MCF 10A (cell line): ENCODE results near the gene SERPINA4. TPM values are rescaled to one million over a fixed set of nuclear protein-coding genes. Genes with fewer than 3 reads are reported as not detected.

Experiments
- BruUV-seq: library from RNA; stranded (reverse); fragments of 400-500 nt; replicated peaks from 2 replicates; lab custom pipeline; 2021; lab: Mats Ljungman, UMichigan
- CTCF ChIA-PET: fragments of 300-600 bp; sonication (Branson Sonifier 250); formaldehyde crosslinking; extraction: SDS; loops from one replicate; lab custom pipeline; 2021; ENCODE audit warnings: antibody characterized with exemption, inconsistent platforms; lab: Yijun Ruan, JAX
- POLR2A ChIA-PET: fragments of 300-600, 350-650 bp; sonication (Branson Sonifier 250); formaldehyde crosslinking; extraction: SDS; loops from one replicate; lab custom pipeline; 2020; ENCODE audit warnings: antibody characterized with exemption, inconsistent platforms; lab: Yijun Ruan, JAX
- DNase-seq: peaks from one replicate; pipeline ENCODE4 v3.0.0-alpha.2; 2018; ENCODE audit not compliant: unreplicated experiment
- H3K27ac Mint-ChIP-seq: one replicate; pipeline ENCODE4 v1.8.0; 2022; ENCODE audit warnings: mild to moderate bottlenecking, low read depth, mixed read lengths; ENCODE audit not compliant: unreplicated experiment
- H3K27me3 Mint-ChIP-seq: one replicate; pipeline ENCODE4 v1.8.0; 2022; ENCODE audit warnings: mixed read lengths; ENCODE audit not compliant: insufficient read depth, unreplicated experiment
- H3K36me3 Mint-ChIP-seq: one replicate; pipeline ENCODE4 v1.8.0; 2022; ENCODE audit warnings: mild to moderate bottlenecking, moderate library complexity, mixed read lengths; ENCODE audit not compliant: insufficient read depth, unreplicated experiment
- H3K4me1 Mint-ChIP-seq: one replicate; pipeline ENCODE4 v1.8.0; 2022; ENCODE audit warnings: mixed read lengths; ENCODE audit not compliant: insufficient read depth, unreplicated experiment
- H3K4me3 Mint-ChIP-seq: one replicate; pipeline ENCODE4 v1.8.0; 2022; ENCODE audit warnings: mild to moderate bottlenecking, moderate library complexity, mixed read lengths; ENCODE audit not compliant: unreplicated experiment
- H3K9me3 Mint-ChIP-seq: one replicate; pipeline ENCODE4 v1.8.0; 2022; ENCODE audit warnings: mixed read lengths; ENCODE audit not compliant: unreplicated experiment
- CTCF ChIP-seq: fragments of 200-600 bp; IDR thresholded peaks from one replicate; pipeline ENCODE4 v1.8.0; 2022; ENCODE audit warnings: antibody characterized with exemption, mild to moderate bottlenecking; ENCODE audit not compliant: unreplicated experiment
- intact Hi-C: fragments of 100-400 bp; cut with micrococcal nuclease; formaldehyde crosslinking; loops from 2 replicates; pipeline ENCODE4 v1.14.1; 2022
- total RNA-seq: library from RNA; stranded (reverse); gene quantifications from 2 replicates; pipeline ENCODE4 v1.2.3, GENCODE V29; 2022

The SERPINA4 gene
- total RNA-seq, 1 experiment from 2014 or later: not detected

DNA sequence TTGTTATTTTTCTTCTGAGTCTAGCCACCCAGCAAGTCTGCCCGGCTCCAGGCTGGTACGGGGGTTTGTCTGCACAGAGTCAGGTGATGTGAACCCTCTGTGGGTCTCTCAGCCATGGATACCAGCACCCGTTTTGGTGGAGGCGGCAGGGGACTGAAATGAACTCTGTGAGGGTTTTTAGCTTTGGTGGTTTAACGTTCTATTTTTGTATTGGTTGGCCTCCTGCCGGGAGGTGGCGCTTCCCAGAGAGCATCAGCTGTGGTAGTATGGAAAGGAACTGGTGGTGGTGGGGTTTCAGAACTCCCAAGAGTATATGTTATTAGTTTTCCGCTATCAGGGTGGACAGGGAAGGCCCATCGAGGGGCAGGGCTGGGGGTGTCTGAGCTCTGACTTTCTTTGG, 5.3 kb upstream of the SERPINA4 start:
- H3K9me3 Mint-ChIP-seq: peaks cover 20% of the 10 kb centered on the region
- CTCF ChIA-PET: interaction anchor here (0.6 to 2.4 kb wide), 3 partner anchors 15 to 1940 kb away, joined by 3 to 9 read pairs (median 4); no protein-coding TSS in a partner anchor
- H3K27ac Mint-ChIP-seq: no peak overlapping the region
- POLR2A ChIA-PET: no interaction called here
- TF ChIP-seq CTCF: no peak
- no peaks in the 10 kb centered on the region for H3K4me1 Mint-ChIP-seq
- no peaks in the 10 kb centered on the region for H3K27me3 Mint-ChIP-seq
- no peaks in the 10 kb centered on the region for H3K36me3 Mint-ChIP-seq
- DNase-seq: no peak
- BruUV-seq: no TSS peak
- no peak overlapping the region for H3K4me3 Mint-ChIP-seq
- intact Hi-C loops: no loop called here

GRCh38 chr14:94557327-94557726, 3.9 kb upstream of the SERPINA4 start:
- intact Hi-C loops: no loop called here
- Mint-ChIP-seq H3K4me3 (no peak overlapping the region), H3K27ac (no peak overlapping the region), H3K36me3 (no peaks in the 10 kb centered on the region), H3K9me3 (peaks cover 20% of the 10 kb centered on the region), H3K27me3 (no peaks in the 10 kb centered on the region), H3K4me1 (no peaks in the 10 kb centered on the region)
- ChIA-PET CTCF (interaction anchor here (0.6 to 2.7 kb wide), 4 partner anchors 8 to 425 kb away, joined by 4 to 19 read pairs (median 7); no protein-coding TSS in a partner anchor), POLR2A (no interaction called here)
- no TSS peak for BruUV-seq
- no peak for TF ChIP-seq CTCF
- DNase-seq: no peak

DNA sequence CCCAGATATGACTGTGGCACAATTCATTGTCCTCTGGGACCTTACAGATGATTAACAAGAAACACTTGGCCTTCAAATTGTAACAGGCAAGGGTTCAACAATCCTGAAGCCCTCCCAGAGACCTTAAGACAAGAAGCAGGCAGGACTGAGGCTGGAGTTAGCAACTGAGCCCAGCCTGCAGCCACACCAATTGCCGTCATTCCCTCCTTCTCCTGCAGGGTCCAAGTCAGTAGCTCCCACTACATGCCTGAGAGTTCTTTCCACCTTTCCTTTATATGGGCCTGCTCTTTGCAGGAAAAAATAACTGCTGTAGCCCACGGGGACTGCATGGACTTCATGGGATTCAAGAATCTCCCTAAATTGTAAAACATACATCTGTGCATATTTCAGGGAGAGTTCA, 2.4 kb upstream of the SERPINA4 start:
- peaks cover 20% of the 10 kb centered on the region for H3K9me3 Mint-ChIP-seq
- CTCF ChIA-PET: interaction anchor here (1.5 to 2.7 kb wide), 2 partner anchors 9 to 10 kb away, joined by 5 to 19 read pairs; no protein-coding TSS in a partner anchor

More for the DNA sequence above, 2.4 kb upstream of the SERPINA4 start:
- Mint-ChIP-seq H3K4me3 (no peak overlapping the region), H3K27me3 (no peaks in the 10 kb centered on the region), H3K36me3 (no peaks in the 10 kb centered on the region), H3K27ac (no peak overlapping the region), H3K4me1 (no peaks in the 10 kb centered on the region)
- no peak for DNase-seq
- intact Hi-C loops: no loop called here
- POLR2A ChIA-PET: no interaction called here
- no peak for TF ChIP-seq CTCF
- BruUV-seq: no TSS peak
